NCI-H69 (cell line): ENCODE results near the gene CEP192.
"Not testable (repeated sequence)": the region's sequence is repeated elsewhere in the genome, so short reads cannot be mapped to it uniquely, and the experiment has no call there.

Source experiments
- DNase-seq: peaks from one replicate; lab custom pipeline; 2025; lab: John Stamatoyannopoulos, UW

Gene CEP192

GRCh38 chr18:13026583-13027270 is 35.6 kb downstream of the CEP192 start:
- DNase-seq = no peak

- DNase-seq = no peak
These were observed 37.7 kb downstream of the CEP192 start for GRCh38 chr18:13028869-13029268.

DNA sequence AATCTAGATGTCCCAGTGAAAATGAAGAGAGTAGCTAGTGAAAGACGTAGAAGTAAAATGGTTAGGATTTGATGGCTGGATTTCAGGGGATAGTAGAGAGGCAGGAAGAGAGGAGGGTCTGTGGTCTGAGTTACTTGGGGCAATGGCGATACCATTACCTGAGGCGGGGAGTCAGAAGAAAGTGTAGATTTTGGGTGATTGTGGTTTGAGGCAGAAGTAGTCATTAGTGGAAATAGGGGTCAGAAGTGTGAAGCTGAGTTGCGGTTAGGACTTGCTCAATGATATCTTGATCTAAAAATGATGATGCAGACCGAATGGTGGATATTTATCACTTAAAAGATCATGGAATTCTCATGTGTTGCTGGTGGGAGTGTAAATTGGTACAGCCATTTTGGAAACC is 41.0 kb downstream of the CEP192 start:
- no peak for DNase-seq

DNA sequence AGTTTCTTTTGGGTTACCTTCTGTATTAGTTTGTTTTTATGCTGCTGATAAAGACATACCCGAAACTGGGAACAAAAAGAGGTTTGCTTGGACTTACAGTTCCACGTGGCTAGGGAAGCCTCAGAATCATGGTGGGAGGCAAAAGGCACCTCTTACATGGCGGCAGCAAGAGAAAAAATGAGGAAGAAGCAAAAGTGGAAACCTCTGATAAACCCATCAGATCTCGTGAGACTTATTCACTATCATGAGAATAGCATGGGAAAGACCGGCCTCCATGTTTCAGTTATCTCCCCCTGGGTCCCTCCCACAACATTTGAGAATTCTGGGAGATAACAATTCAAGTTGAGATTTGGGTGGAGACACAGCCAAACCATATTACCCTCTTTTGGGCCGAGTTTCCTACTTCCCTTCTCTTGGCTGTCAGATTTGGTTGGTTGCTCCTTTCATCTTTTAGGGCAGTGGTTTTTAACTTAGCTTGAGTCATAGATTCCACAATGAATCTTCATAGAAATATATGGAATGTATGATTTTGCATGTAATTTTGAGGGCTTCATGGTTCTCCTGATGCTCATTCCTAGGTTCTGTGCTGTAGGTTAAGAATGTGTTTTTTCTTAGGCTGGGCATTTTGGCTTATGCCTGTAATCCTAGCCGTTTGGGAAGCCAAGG is 44.2 kb downstream of the CEP192 start:
- no peak for DNase-seq

- no peak for DNase-seq
These were observed 45.6 kb downstream of the CEP192 start for GRCh38 chr18:13036622-13037320.

DNA sequence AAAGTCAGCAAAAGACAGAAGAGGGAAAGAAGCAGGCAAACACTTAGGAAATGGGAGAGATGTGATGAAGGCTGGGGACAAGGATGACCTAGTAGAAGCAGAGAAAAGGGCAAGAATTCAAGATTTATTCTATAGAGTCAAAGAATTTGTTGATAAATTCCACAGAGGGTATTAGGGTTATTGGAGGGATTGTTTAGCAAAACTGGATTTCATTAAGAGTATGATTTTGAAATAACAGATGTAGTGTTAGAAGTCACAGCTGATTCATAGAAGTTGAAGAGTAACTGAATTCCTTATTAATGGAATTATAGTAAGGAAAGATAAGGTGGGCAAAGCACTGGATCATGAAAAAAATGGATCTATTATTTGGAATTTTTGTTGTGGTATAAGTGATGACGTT is 48.6 kb downstream of the CEP192 start:
- no peak for DNase-seq

- DNase-seq = no peak
These were observed 51.9 kb downstream of the CEP192 start for GRCh38 chr18:13043066-13043465.

DNA sequence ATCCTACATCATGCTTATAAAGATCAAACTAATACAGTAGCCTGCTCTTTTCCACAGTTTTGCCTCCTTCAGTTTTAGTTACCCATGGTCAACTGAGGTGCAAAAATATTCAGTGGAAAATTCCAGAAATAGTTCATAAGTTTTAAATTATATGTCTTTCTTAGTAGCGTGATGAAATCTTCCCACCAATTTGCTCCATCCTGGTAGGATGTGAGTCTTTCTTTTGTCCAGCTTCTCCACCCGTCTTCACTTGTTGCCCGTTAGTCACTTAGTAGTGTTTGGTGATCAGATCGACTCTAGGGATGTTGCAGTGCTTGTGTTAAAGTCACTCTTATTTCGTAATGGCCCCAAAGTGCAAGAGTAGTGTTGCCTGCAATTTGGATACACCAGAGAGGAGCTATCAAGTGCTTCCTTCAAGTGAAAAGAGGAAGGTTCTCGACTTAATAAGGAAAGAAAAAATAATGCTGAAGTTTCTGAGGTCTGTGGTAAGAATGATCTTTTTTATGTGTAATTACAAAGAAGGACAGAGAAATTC is 57.0 kb downstream of the CEP192 start:
- no peak for DNase-seq

- no peak for DNase-seq
These were observed 60.0 kb downstream of the CEP192 start for GRCh38 chr18:13051159-13051558.

GRCh38 chr18:13051950-13052349 is 60.8 kb downstream of the CEP192 start:
- no peak for DNase-seq

DNA sequence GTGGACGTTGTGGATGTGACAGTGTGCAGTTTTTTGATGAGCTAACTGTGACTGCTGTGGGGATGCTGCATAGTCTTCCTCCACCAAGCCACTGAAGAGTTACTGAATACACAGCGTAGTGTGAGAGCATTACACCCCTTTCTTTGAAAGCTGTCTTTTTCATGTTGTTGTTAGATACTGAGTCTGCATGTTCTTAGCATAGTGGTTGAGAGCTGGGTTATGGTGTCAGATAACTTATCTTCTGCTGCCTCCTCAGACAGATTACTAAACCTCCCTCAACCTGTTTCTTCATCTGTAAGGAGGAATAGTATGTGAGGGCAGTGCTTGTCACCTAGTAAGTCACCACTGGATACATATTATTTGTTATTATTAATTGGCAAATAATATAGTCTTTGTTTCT is 63.2 kb downstream of the CEP192 start:
- DNase-seq = no peak

DNA sequence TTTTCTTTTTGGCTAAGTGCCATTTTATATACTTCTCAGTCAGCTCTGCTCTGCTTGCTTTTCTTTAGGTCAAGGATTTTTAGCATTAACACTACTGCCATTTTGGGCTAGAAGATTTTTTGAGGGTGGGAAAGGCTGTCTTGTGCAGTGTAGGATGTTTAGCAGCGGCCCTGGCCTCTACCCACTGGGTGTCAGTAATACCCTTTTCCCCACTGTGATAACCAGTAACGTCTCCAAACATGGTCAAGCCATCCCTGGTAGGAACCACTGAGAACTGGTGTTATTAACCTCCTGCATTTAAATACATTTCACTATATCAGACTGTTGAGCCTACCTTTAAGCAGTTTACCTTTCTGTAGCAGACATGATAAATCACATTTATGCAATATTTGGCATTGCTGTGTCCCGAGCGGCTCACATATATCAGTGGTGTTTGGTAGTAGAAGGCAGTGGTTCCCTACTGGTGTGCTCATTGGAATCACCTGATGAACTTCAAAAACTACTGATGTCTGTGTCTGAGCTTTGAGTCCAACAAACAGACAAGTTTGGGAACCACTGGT is 70.5 kb downstream of the CEP192 start:
- DNase-seq = no peak

DNA sequence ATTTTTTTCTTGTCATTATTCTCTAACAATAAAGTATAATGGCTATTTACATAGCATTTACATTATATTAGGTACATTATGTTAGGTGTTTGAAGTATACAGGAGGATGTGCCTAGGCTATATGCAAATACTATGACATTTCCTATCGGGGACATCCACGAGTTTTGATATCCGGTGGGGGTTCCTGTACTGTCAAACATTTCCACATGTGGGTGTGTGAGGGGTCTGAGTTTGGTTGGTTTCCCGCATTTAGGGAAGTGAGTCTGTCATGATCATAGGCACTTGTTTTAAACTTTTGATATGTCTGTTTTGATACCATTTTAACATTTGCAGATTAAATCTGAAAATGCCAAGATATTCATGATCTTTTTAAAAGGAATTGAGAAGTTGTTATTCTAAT is 76.0 kb downstream of the CEP192 start:
- no peak for DNase-seq

GRCh38 chr18:13067966-13068365 is 76.8 kb downstream of the CEP192 start:
- no peak for DNase-seq

GRCh38 chr18:13070460-13070859 is 79.3 kb downstream of the CEP192 start:
- no peak for DNase-seq

DNA sequence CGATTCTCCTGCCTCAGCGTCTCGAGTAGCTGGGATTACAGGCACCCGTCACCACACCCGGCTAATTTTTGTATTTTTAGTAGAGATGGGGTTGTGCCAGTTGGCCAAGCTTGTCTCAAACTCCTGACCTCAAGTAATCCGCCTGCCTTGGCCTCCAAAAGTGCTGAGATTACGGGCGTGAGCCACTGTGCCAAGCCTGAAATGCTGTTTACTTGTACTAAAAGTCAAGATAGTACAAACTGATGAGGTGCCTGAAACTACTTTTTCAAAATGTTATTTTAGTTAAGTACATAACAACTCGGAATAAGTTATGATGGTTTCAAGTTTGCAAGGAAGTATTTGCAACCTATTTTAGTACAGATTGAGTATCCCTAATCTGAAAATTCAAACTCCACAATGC is 85.7 kb downstream of the CEP192 start:
- no peak for DNase-seq

- no peak for DNase-seq
These were observed 86.3 kb downstream of the CEP192 start for GRCh38 chr18:13077473-13077872.

GRCh38 chr18:13078065-13078464 is 86.9 kb downstream of the CEP192 start:
- not testable (repeated sequence) for DNase-seq

GRCh38 chr18:13086906-13087305 is 95.7 kb downstream of the CEP192 start:
- no peak for DNase-seq

GRCh38 chr18:13095466-13095865 is 104.3 kb downstream of the CEP192 start:
- DNase-seq = no peak

DNA sequence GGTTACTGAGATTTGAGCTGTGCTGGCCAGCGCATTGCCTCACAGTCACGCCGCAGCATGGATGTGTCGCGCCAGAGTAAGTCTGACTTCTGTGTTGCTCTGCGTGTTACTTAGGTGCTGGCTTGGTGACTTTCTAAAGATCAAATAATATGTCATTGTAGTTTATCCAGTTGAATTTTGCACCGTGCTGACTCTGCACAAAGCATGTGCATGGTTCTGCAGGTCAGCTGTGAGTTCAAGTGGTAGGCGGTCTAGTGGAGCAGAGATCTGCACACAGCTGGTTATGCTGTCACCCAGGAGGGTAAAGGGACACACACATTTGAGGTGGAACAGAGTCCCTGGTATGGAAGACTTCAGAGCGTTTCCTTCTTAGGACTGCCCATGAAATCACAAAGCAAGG is 105.1 kb downstream of the CEP192 start:
- DNase-seq = no peak

- no peak for DNase-seq
These were observed 105.6 kb downstream of the CEP192 start for GRCh38 chr18:13096719-13097118.

GRCh38 chr18:13098104-13098503 is 106.9 kb downstream of the CEP192 start:
- not testable (repeated sequence) for DNase-seq
